GM12878 (cell line): ENCODE measurements around the gene ADARB1. TPM values are rescaled to one million over a fixed set of nuclear protein-coding genes. Genes with fewer than 3 reads are reported as not detected.

ENCODE experiments used
- ATAC-seq: fragments of 200-7000 bp; cut with Tn5 transposase; 3 replicates; pipeline ENCODE4 v1.9.1; 2020; ENCODE audit warnings: mild to moderate bottlenecking, moderate library complexity
- BruUV-seq: library from RNA; stranded (reverse); fragments of 400-500 nt; replicated peaks from 2 replicates; lab custom pipeline; 2021; lab: Mats Ljungman, UMichigan
- CTCF ChIA-PET: fragments of 300-600 bp; sonication (Branson Sonifier 250); formaldehyde crosslinking; extraction: SDS; loops from one replicate; lab custom pipeline; 2021; ENCODE audit warnings: inconsistent platforms; lab: Yijun Ruan, JAX
- POLR2A ChIA-PET: fragments of 350-600 bp; formaldehyde crosslinking; extraction: SDS; loops from one replicate; lab custom pipeline; 2021; ENCODE audit warnings: inconsistent platforms; lab: Charles Lee
- RAD21 ChIA-PET: fragments of 300-600 bp; sonication (Branson Sonifier 250); formaldehyde crosslinking; loops from one replicate; lab custom pipeline; 2023; ENCODE audit warnings: antibody characterized with exemption; ENCODE audit not compliant: unreplicated experiment; lab: Charles Lee
- SMC1A ChIA-PET: fragments of 300-600 bp; sonication (Branson Sonifier 250); formaldehyde crosslinking; loops from one replicate; lab custom pipeline; 2023; ENCODE audit not compliant: unreplicated experiment, uncharacterized antibody; lab: Charles Lee
- DNase-seq: peaks from one replicate; pipeline ENCODE4 v3.0.0-alpha.2; 2011; ENCODE audit warnings: low read depth, low spot score
- FAIRE-seq: peaks from 3 replicates; lab custom pipeline; 2011; peaks lifted over from hg19 to GRCh38; lab: Jason Lieb, UNC
- H2AFZ ChIP-seq: 2 replicates; pipeline ENCODE4 v1.6.0; 2011; ENCODE audit warnings: low read depth, low read length, control low read depth; ENCODE audit not compliant: control insufficient read depth
- H3K27ac ChIP-seq: 2 replicates; pipeline ENCODE4 v1.5.1; 2011; ENCODE audit warnings: control low read depth; ENCODE audit not compliant: control insufficient read depth, insufficient read depth
- H3K27me3 ChIP-seq, 2 experiments: replicated peaks in 1 of 2; 2 replicates each; pipeline versions ENCODE4 v1.6.0 to v1.6.1; 2011; ENCODE audit warnings: low read length in 1 of 2; ENCODE audit not compliant: control insufficient read depth in 2 of 2, insufficient read depth in 2 of 2
- H3K36me3 ChIP-seq, 2 experiments: 2 replicates each; pipeline ENCODE4 v1.5.1; 2011; ENCODE audit warnings: low read length in 1 of 2; ENCODE audit not compliant: control insufficient read depth in 2 of 2, insufficient read depth in 2 of 2
- H3K4me1 ChIP-seq: 2 replicates; pipeline ENCODE4 v1.6.1; 2011; ENCODE audit warnings: mild to moderate bottlenecking, low read length, moderate library complexity, mixed read lengths; ENCODE audit not compliant: control insufficient read depth, insufficient read depth
- H3K4me2 ChIP-seq: 2 replicates; pipeline ENCODE4 v1.6.0; 2011; ENCODE audit warnings: control low read depth; ENCODE audit not compliant: control insufficient read depth, insufficient read depth
- H3K4me3 ChIP-seq: fragments of 200-600 bp; sonication (generic); 2 replicates; pipeline ENCODE4 v1.5.1; 2016
- H3K79me2 ChIP-seq: 2 replicates; pipeline ENCODE4 v1.6.0; 2011; ENCODE audit warnings: low read length; ENCODE audit not compliant: control insufficient read depth, insufficient read depth
- H3K9ac ChIP-seq: 2 replicates; pipeline ENCODE4 v1.8.0; 2011; ENCODE audit warnings: low read length, control low read depth, mixed read lengths; ENCODE audit not compliant: control insufficient read depth, insufficient read depth
- H3K9me3 ChIP-seq: replicated peaks from 3 replicates; pipeline ENCODE4 v1.5.1; 2011; ENCODE audit warnings: mild to moderate bottlenecking, low read length; ENCODE audit not compliant: control insufficient read depth, insufficient read depth
- H4K20me1 ChIP-seq: 2 replicates; pipeline ENCODE4 v1.6.0; 2011; ENCODE audit not compliant: control insufficient read depth, insufficient read depth
- CBX3 ChIP-seq: fragments of 200-600 bp; sonication (generic); IDR thresholded peaks from 2 replicates; pipeline ENCODE4 v1.6.1; 2016; ENCODE audit warnings: low read depth, borderline replicate concordance
- CHD1 ChIP-seq: IDR thresholded peaks from 2 replicates; pipeline ENCODE4 v1.6.1; 2012; ENCODE audit warnings: low read depth, low read length, improper control_type of control experiment
- CHD2 ChIP-seq: IDR thresholded peaks from 2 replicates; pipeline ENCODE4 v1.6.1; 2011; ENCODE audit warnings: low read depth, low read length, improper control_type of control experiment, borderline replicate concordance
- FOXM1 ChIP-seq: IDR thresholded peaks from 2 replicates; pipeline ENCODE4 v1.6.1; 2012; ENCODE audit warnings: low read depth, mild to moderate bottlenecking, inconsistent platforms, low read length, moderate library complexity
- IRF4 ChIP-seq: IDR thresholded peaks from 2 replicates; pipeline ENCODE4 v1.6.1; 2011; ENCODE audit warnings: low read depth, low read length
- NFXL1 ChIP-seq: fragments of 450-650 bp; IDR thresholded peaks from 2 replicates; pipeline ENCODE4 v1.6.1; 2017; ENCODE audit warnings: antibody characterized with exemption, mild to moderate bottlenecking, borderline replicate concordance
- NR2C1 ChIP-seq: fragments of 450-650 bp; IDR thresholded peaks from 2 replicates; pipeline ENCODE4 v1.6.1; 2017; ENCODE audit warnings: antibody characterized with exemption, mild to moderate bottlenecking, moderate library complexity
- NR2F1 ChIP-seq: fragments of 450-650 bp; conservative IDR thresholded peaks from 2 replicates; pipeline ENCODE4 v1.6.1; 2017; ENCODE audit warnings: mild to moderate bottlenecking
- RBBP5 ChIP-seq: fragments of 200-600 bp; sonication (generic); conservative IDR thresholded peaks from 2 replicates; pipeline ENCODE4 v1.6.1; 2016
- RELA ChIP-seq: fragments of 450-650 bp; IDR thresholded peaks from 2 replicates; pipeline ENCODE4 v1.8.0; 2014; ENCODE audit warnings: borderline replicate concordance; ENCODE audit not compliant: partially characterized antibody
- SMAD1 ChIP-seq: fragments of 450-650 bp; IDR thresholded peaks from 2 replicates; pipeline ENCODE4 v1.6.1; 2018; ENCODE audit warnings: mild to moderate bottlenecking, low read depth; ENCODE audit not compliant: partially characterized antibody
- SREBF1 ChIP-seq: IDR thresholded peaks from 2 replicates; pipeline ENCODE4 v1.6.1; 2012; ENCODE audit warnings: mild to moderate bottlenecking, low read length
- WGBS: methylation state at CpG from one replicate; pipeline ENCODE4 v1.1.6; 2016; ENCODE audit warnings: low lambda C conversion rate; ENCODE audit not compliant: insufficient replicate concordance, insufficient coverage; ENCODE audit errors: missing lambda C conversion rate; 5-methylcytosine and 5-hydroxymethylcytosine counted together
- in situ Hi-C: fragments of 300-500 bp; cut with MboI; formaldehyde crosslinking; loops from 9 replicates; pipeline ENCODE4 v1.14.3; 2018; ENCODE audit warnings: mixed read lengths
- intact Hi-C: fragments of 100-400 bp; cut with micrococcal nuclease; formaldehyde crosslinking; loops from one replicate; pipeline ENCODE4 v1.14.2; 2022; ENCODE audit not compliant: unreplicated experiment
- polyA plus RNA-seq, 11 experiments: library from polyadenylated mRNA; depleted of rRNA in 4 of 11; unstranded in 6 of 11; stranded (reverse) in 5 of 11; fragments of >200 nt; fragmentation: Nextera tagmentation in 4 of 11; fragmentation: Illumina TruSeq in 1 of 11; extraction: Ambion mirVana in 4 of 11; extraction: Trizol in 1 of 11; gene quantifications; 1 replicate in 1 of 11; 2 replicates in 10 of 11; pipeline versions ENCODE4 v1.2.1 to v1.2.3, GENCODE V29; 2011 to 2016; ENCODE audit warnings: inconsistent platforms in 2 of 11, missing spikeins in 2 of 11, low read depth in 1 of 11
- total RNA-seq, 4 experiments: library from RNA; depleted of rRNA in 3 of 4; stranded (reverse); fragments of >200 nt in 3 of 4; fragmentation: Illumina TruSeq in 1 of 4; extraction: Trizol in 1 of 4; gene quantifications; 2 replicates each; pipeline versions ENCODE4 v1.2.1 to v1.2.3, GENCODE V29; 2013 to 2021
- TF ChIP-seq, protein P1 (sequence below): IDR thresholded peaks from 2 replicates; pipeline ENCODE4 v1.6.1; 2012; ENCODE audit warnings: low read length, inconsistent platforms
- TF ChIP-seq, protein P2 (sequence below): IDR thresholded peaks from 2 replicates; pipeline ENCODE4 v1.6.1; 2012; ENCODE audit warnings: mild to moderate bottlenecking, low read depth, low read length
- TF ChIP-seq, protein P3 (sequence below): fragments of 450-650 bp; IDR thresholded peaks from 2 replicates; pipeline ENCODE4 v1.6.1; 2018; ENCODE audit warnings: borderline replicate concordance, mild to moderate bottlenecking; ENCODE audit not compliant: partially characterized antibody

Gene ADARB1
- total and polyA plus RNA-seq, 10 of the 15 experiments (the other 5 are each of a cell fraction or from before 2014, with no cell fraction given), result 5.7 to 61.7 (median 25.3) TPM

DNA sequence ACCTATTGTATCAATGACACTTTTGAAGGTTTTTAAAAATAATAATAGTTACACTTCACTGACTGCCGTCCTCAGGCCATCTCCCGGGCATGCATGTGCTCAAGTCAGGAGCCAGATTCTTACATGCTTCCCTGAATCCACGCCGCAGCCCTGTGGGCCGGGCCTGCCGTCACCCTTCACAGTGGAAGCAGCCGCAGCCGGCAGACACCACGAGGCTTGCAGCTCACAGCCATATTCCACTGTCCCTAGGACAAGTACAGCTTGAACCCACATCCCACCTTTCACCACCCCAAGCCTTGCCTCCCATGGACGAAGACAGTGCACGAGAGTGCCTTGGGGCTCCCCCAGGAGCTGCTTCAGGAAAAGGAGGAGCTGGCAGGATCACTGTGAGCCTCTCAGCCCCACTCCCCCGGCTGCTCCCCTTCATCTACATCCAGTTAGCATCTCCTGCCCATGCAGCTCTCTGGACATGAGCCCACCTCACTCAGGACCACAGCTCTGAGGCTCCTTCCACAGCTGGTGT is 136.1 kb downstream of the ADARB1 start:
- H3K79me2 ChIP-seq, result no peaks in the 10 kb centered on the region
- no peaks in the 10 kb centered on the region for H4K20me1 ChIP-seq
- no TSS peak for BruUV-seq
- H3K9ac ChIP-seq, result no peak overlapping the region
- no peaks in the 10 kb centered on the region for H3K27me3 ChIP-seq
- intact Hi-C loops, result loop anchor here (5.0 kb wide), 1 partner anchor 58 kb away; no protein-coding TSS in a partner anchor
- RAD21 ChIA-PET, result interaction anchor here (0.6 kb wide), 1 partner anchor 12 kb away, joined by 3 read pairs; no protein-coding TSS in a partner anchor
- no peak overlapping the region for H2AFZ ChIP-seq
- SMC1A ChIA-PET, result interaction anchor here (1.0 kb wide), 1 partner anchor 10 kb away, joined by 3 read pairs; no protein-coding TSS in a partner anchor
- CTCF ChIA-PET, result interaction anchor here (0.9 to 1.2 kb wide), 2 partner anchors 70 to 111 kb away, joined by 3 to 5 read pairs; no protein-coding TSS in a partner anchor
- peaks cover 30% of the 10 kb centered on the region for H3K4me1 ChIP-seq
- POLR2A ChIA-PET, result no interaction called here
- no peak overlapping the region for H3K4me3 ChIP-seq
- TF ChIP-seq RBBP5 (no peak), CBX3 (no peak), NR2C1 (no peak), SMAD1 (no peak), IRF4 (no peak), SREBF1 (no peak), NFXL1 (no peak), FOXM1 (no peak), CHD1 (no peak), CHD2 (no peak), RELA (no peak), NR2F1 (no peak)
- TF ChIP-seq, protein P1, sequence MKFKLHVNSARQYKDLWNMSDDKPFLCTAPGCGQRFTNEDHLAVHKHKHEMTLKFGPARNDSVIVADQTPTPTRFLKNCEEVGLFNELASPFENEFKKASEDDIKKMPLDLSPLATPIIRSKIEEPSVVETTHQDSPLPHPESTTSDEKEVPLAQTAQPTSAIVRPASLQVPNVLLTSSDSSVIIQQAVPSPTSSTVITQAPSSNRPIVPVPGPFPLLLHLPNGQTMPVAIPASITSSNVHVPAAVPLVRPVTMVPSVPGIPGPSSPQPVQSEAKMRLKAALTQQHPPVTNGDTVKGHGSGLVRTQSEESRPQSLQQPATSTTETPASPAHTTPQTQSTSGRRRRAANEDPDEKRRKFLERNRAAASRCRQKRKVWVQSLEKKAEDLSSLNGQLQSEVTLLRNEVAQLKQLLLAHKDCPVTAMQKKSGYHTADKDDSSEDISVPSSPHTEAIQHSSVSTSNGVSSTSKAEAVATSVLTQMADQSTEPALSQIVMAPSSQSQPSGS, result no peak
- TF ChIP-seq, protein P2, sequence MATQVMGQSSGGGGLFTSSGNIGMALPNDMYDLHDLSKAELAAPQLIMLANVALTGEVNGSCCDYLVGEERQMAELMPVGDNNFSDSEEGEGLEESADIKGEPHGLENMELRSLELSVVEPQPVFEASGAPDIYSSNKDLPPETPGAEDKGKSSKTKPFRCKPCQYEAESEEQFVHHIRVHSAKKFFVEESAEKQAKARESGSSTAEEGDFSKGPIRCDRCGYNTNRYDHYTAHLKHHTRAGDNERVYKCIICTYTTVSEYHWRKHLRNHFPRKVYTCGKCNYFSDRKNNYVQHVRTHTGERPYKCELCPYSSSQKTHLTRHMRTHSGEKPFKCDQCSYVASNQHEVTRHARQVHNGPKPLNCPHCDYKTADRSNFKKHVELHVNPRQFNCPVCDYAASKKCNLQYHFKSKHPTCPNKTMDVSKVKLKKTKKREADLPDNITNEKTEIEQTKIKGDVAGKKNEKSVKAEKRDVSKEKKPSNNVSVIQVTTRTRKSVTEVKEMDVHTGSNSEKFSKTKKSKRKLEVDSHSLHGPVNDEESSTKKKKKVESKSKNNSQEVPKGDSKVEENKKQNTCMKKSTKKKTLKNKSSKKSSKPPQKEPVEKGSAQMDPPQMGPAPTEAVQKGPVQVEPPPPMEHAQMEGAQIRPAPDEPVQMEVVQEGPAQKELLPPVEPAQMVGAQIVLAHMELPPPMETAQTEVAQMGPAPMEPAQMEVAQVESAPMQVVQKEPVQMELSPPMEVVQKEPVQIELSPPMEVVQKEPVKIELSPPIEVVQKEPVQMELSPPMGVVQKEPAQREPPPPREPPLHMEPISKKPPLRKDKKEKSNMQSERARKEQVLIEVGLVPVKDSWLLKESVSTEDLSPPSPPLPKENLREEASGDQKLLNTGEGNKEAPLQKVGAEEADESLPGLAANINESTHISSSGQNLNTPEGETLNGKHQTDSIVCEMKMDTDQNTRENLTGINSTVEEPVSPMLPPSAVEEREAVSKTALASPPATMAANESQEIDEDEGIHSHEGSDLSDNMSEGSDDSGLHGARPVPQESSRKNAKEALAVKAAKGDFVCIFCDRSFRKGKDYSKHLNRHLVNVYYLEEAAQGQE, result no peak
- TF ChIP-seq, protein P3, sequence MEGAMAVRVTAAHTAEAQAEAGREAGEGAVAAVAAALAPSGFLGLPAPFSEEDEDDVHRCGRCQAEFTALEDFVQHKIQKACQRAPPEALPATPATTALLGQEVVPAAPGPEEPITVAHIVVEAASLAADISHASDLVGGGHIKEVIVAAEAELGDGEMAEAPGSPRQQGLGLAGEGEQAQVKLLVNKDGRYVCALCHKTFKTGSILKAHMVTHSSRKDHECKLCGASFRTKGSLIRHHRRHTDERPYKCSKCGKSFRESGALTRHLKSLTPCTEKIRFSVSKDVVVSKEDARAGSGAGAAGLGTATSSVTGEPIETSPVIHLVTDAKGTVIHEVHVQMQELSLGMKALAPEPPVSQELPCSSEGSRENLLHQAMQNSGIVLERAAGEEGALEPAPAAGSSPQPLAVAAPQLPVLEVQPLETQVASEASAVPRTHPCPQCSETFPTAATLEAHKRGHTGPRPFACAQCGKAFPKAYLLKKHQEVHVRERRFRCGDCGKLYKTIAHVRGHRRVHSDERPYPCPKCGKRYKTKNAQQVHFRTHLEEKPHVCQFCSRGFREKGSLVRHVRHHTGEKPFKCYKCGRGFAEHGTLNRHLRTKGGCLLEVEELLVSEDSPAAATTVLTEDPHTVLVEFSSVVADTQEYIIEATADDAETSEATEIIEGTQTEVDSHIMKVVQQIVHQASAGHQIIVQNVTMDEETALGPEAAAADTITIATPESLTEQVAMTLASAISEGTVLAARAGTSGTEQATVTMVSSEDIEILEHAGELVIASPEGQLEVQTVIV, result no peak
- H3K9me3 ChIP-seq, result no peaks in the 10 kb centered on the region
- H3K27ac ChIP-seq, result no peak overlapping the region
- peaks cover 0 to 2% of the 10 kb centered on the region in 2 experiments; a peak in 2 of 4 replicates for H3K36me3 ChIP-seq
- no peak overlapping the region for H3K4me2 ChIP-seq
- no peak for DNase-seq
- WGBS, result 65% methylated on average over 12 of the region's 12 CpGs
- in situ Hi-C loops, result no loop called here
- no peak for FAIRE-seq
- no peak for ATAC-seq
